Ascending aorta (tissue), 2 donors: ENCODE data around the gene ODF2. TPM values are rescaled to one million over a fixed set of nuclear protein-coding genes. Genes with fewer than 3 reads are reported as not detected.
"Not testable (repeated sequence)": the region's sequence is repeated elsewhere in the genome, so short reads cannot be mapped to it uniquely, and the experiment has no call there.

Experiments
- DNase-seq, 2 donors: peaks; one replicate each; pipeline ENCODE4 v3.0.0-alpha.2; 2019; ENCODE audit warnings: low spot score in 2 of 2
- H3K27ac ChIP-seq, 2 donors: fragments of 200-600 bp; sonication (generic); one replicate each; pipeline ENCODE4 v1.5.1; 2016 to 2017; ENCODE audit warnings: mild to moderate bottlenecking in 1 of 2
- H3K27me3 ChIP-seq: fragments of 200-600 bp; sonication (generic); one replicate; pipeline ENCODE4 v1.5.1; 2017
- H3K36me3 ChIP-seq, 2 donors: fragments of 200-600 bp; sonication (generic); one replicate each; pipeline ENCODE4 v1.5.1; 2016
- H3K4me1 ChIP-seq, 2 donors: fragments of 200-600 bp; sonication (generic); one replicate each; pipeline ENCODE4 v1.5.1; 2016 to 2017; ENCODE audit warnings: mild to moderate bottlenecking in 1 of 2
- H3K4me3 ChIP-seq, 2 donors: fragments of 200-600 bp; sonication (generic); one replicate each; pipeline ENCODE4 v1.5.1; 2016 to 2017; ENCODE audit warnings: mild to moderate bottlenecking in 1 of 2
- H3K9me3 ChIP-seq, 2 donors: fragments of 200-600 bp; sonication (generic); one replicate each; pipeline ENCODE4 v1.5.1; 2016
- intact Hi-C: fragments of 100-400 bp; cut with DNase I; formaldehyde crosslinking; loops from one replicate; pipeline ENCODE4 v1.15.1; 2023
- total RNA-seq: library from RNA; depleted of rRNA; stranded (reverse); fragments of >200 nt; gene quantifications from one replicate; pipeline ENCODE4 v1.1.0, GENCODE V29; 2016
- TF ChIP-seq, protein P1 (sequence below), 3 experiments: fragments of 200-600 bp in 2 of 3; fragments of 450-650 bp in 1 of 3; sonication (generic) in 2 of 3; IDR thresholded peaks; one replicate each; pipeline ENCODE4 v1.5.1; 2016 to 2019; ENCODE audit warnings: antibody characterized with exemption in 3 of 3, mild to moderate bottlenecking in 1 of 3, moderate library complexity in 1 of 3

The ODF2 gene
- total RNA-seq, 1 donor from 2014 or later = 26.9 TPM

DNA sequence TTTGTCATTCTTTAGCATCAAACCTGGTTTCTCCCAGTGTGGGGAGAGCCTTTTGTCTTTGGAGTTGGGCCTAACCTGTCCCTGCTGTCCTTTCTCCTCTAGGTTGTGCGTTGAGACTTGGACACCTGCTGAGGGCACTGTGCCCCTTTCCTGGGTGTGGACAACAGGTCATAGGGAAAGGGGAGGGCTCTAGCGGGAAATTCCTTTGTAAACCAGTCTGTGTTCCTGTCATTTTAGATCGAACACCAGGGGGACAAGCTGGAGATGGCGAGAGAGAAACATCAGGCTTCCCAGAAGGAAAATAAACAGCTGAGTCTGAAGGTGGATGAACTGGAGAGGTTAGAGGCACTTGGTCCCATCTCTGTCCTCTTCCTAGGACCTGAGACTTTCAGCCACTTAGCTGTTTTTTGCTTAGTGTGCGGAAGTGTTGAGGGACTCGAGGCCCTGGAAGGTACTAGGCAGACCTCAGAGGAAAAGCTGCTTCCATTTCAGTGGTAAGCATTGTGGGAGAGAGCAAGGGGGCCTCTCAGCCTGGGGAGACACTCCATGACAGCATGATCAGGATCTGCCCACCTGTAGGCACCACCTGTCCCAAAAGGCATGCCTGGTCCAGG lies 40.1 kb downstream of the ODF2 start:
- peaks cover 0 to 5% of the 10 kb centered on the region in 2 donors for H3K4me1 ChIP-seq
- no peak for DNase-seq
- no peak overlapping the region for H3K4me3 ChIP-seq
- peaks cover 31 to 40% of the 10 kb centered on the region in 2 donors for H3K36me3 ChIP-seq
- intact Hi-C loops = no loop called here
- H3K27ac ChIP-seq = no peak overlapping the region
- H3K27me3 ChIP-seq = no peaks in the 10 kb centered on the region
- TF ChIP-seq, protein P1, sequence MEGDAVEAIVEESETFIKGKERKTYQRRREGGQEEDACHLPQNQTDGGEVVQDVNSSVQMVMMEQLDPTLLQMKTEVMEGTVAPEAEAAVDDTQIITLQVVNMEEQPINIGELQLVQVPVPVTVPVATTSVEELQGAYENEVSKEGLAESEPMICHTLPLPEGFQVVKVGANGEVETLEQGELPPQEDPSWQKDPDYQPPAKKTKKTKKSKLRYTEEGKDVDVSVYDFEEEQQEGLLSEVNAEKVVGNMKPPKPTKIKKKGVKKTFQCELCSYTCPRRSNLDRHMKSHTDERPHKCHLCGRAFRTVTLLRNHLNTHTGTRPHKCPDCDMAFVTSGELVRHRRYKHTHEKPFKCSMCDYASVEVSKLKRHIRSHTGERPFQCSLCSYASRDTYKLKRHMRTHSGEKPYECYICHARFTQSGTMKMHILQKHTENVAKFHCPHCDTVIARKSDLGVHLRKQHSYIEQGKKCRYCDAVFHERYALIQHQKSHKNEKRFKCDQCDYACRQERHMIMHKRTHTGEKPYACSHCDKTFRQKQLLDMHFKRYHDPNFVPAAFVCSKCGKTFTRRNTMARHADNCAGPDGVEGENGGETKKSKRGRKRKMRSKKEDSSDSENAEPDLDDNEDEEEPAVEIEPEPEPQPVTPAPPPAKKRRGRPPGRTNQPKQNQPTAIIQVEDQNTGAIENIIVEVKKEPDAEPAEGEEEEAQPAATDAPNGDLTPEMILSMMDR (IDR thresholded peaks at IDR 0.05) = no peak
- H3K9me3 ChIP-seq = no peaks in the 10 kb centered on the region

DNA sequence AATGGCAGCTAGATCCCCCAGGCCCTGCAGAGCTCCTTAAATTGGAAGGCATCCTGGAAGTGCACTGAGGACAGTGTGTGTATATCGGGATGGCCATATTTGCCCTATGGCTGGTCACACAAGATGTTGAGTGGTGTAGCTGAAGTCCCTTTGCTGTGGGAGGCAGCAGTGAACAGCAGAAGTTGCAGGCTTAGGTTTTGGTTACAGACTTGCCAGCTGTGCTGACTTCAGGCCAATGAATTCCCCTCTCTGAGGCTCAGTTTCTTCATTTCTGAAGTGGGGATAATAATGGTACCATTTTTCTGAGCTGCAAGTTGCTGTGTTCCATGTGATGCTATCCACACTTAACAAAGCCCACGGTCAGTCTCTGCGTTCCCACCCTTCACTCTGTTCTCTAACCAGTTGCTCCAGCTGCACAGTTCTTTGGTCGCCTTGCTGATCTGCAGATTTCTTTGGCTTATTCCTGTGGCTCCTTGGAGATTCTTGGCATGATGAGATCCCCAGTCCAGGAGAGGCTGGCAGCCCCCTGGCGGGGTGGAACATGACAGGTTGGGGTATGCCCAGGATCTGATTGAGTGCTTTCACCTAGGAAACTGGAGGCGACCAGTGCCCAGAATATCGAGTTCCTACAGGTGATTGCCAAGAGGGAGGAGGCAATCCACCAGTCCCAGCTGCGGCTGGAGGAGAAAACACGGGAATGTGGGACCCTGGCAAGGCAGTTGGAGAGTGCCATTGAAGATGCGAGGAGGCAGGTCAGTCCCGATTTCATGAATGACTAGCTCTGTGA lies 42.2 kb downstream of the ODF2 start:
- Histone ChIP-seq H3K36me3 (peaks cover 21 to 26% of the 10 kb centered on the region in 2 donors), H3K4me1 (peaks cover 3 to 13% of the 10 kb centered on the region in 2 donors), H3K9me3 (no peaks in the 10 kb centered on the region), H3K27ac (no peak overlapping the region), H3K4me3 (no peak overlapping the region), H3K27me3 (no peaks in the 10 kb centered on the region)
- TF ChIP-seq, protein P1 (IDR thresholded peaks at IDR 0.05) = no peak
- intact Hi-C loops = no loop called here
- no peak for DNase-seq

DNA sequence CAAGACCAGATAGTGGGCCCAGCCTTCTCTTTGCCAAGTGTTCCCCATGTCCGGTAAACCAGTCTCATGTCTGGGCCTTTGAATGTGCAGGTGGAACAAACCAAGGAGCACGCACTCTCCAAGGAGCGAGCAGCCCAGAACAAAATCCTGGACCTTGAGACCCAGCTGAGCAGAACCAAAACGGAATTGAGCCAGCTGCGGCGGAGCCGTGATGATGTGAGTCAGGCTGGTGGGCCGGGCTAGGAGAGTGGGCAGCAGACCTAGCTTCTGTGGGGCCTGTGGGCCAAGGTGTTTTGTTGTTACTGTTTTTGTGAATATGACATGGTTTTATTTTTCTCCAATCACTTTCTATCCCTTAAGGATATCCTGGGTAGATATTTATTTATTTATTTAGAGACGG lies 43.1 kb downstream of the ODF2 start:
- intact Hi-C loops = no loop called here
- TF ChIP-seq, protein P1 (IDR thresholded peaks at IDR 0.05) = no peak
- Histone ChIP-seq H3K4me3 (no peak overlapping the region), H3K27me3 (no peaks in the 10 kb centered on the region), H3K4me1 (peaks cover 3 to 17% of the 10 kb centered on the region in 2 donors), H3K27ac (no peak overlapping the region), H3K36me3 (peaks cover 21 to 25% of the 10 kb centered on the region in 2 donors), H3K9me3 (no peaks in the 10 kb centered on the region)
- no peak for DNase-seq

DNA sequence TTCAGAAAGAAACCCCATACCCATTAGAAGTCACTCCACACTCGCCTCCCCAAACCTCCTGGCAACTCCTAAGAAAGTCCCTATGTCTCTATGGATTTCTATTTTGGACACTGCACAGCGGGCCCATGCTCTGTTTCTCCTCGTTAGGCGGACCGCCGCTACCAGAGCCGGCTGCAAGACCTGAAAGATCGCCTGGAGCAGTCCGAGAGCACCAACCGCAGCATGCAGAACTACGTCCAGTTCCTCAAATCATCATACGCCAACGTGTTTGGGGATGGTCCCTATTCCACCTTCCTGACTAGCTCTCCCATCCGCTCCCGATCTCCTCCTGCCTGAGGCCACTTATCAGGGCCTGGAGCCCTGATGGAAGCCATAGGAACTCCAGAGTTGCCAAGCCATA lies 44.1 kb downstream of the ODF2 start:
- intact Hi-C loops = loop anchor here (5.0 kb wide), 1 partner anchor 128 kb away; the partner anchor contains the start of gene URM1
- TF ChIP-seq, protein P1 (IDR thresholded peaks at IDR 0.05) = no peak
- Histone ChIP-seq H3K36me3 (peaks cover 19 to 22% of the 10 kb centered on the region in 2 donors), H3K27ac (peak overlapping the region; percentile 74 to 76), H3K4me3 (no peak overlapping the region), H3K9me3 (no peaks in the 10 kb centered on the region), H3K4me1 (peaks cover 3 to 18% of the 10 kb centered on the region in 2 donors), H3K27me3 (no peaks in the 10 kb centered on the region)
- DNase-seq = no peak

DNA sequence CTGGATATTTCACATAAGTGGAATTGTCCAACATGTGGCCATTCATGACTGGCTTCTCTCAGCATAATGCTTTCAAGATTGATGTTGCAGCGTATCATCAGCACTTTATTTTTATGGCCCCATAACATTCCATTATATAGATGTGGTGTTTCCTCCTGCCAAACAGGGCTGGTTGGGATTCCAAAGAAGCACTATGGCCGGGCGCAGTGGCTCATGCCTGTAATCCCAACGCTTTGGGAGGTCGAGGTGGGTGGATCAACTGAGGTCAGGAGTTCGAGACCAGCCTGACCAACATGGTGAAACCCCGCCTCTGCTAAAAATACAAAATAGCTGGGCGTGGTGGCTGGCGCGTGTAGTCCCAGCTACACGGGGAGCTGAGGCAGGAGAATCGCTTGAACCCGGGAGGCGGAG lies 47.6 kb downstream of the ODF2 start:
- peak overlapping the region; percentile 21 to 66 for H3K27ac ChIP-seq
- DNase-seq = not testable (repeated sequence)

DNA sequence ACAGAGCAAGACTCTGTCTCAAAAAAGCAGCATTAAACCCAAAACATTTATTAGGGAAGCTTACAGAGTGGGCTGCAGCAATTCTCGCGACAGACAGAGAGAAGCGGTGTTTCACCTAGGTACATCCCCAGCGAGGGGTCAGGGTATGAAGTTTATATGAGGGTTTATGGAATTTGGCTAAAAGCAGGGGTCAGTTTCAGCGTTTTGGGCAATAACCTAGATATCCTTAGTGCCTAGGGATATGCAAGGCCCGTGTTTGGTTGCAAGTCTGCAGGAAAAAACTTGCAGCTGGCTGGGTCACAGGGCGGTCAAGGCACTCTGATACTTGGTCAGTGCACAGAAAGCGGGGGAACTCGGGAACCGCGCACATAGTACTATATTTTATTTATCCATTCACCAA lies 48.1 kb downstream of the ODF2 start:
- TF ChIP-seq, protein P1 (IDR thresholded peaks at IDR 0.05) = no peak
- intact Hi-C loops = loop anchor here (1.0 to 5.0 kb wide), 3 partner anchors 48 to 132 kb away; partner anchors contain the start of genes ODF2, SPTAN1 and URM1
- Histone ChIP-seq H3K36me3 (peaks cover under 1 to 3% of the 10 kb centered on the region in 2 donors), H3K4me3 (peak overlapping the region; percentile 82 to 90), H3K27ac (peak overlapping the region; percentile 21 to 66), H3K27me3 (no peaks in the 10 kb centered on the region), H3K9me3 (no peaks in the 10 kb centered on the region), H3K4me1 (peaks cover 3 to 23% of the 10 kb centered on the region in 2 donors)
- no peak for DNase-seq

More for the DNA sequence above, 47.6 kb downstream of the ODF2 start:
- H3K36me3 ChIP-seq, H3K9me3 ChIP-seq, H3K27me3 ChIP-seq: not testable (repeated sequence)
- Histone ChIP-seq H3K4me3 (peak overlapping the region in 1 of 2 donors; percentile 82), H3K4me1 (peaks cover 3 to 23% of the 10 kb centered on the region in 2 donors)
- intact Hi-C loops = loop anchor here (5.0 kb wide), 1 partner anchor 131 kb away; the partner anchor contains the start of gene URM1
